ENCODE data around the gene GHDC.
"Not testable (repeated sequence)": the region's sequence is repeated elsewhere in the genome, so short reads cannot be mapped to it uniquely, and the experiment has no call there.

GHDC gene

DNA sequence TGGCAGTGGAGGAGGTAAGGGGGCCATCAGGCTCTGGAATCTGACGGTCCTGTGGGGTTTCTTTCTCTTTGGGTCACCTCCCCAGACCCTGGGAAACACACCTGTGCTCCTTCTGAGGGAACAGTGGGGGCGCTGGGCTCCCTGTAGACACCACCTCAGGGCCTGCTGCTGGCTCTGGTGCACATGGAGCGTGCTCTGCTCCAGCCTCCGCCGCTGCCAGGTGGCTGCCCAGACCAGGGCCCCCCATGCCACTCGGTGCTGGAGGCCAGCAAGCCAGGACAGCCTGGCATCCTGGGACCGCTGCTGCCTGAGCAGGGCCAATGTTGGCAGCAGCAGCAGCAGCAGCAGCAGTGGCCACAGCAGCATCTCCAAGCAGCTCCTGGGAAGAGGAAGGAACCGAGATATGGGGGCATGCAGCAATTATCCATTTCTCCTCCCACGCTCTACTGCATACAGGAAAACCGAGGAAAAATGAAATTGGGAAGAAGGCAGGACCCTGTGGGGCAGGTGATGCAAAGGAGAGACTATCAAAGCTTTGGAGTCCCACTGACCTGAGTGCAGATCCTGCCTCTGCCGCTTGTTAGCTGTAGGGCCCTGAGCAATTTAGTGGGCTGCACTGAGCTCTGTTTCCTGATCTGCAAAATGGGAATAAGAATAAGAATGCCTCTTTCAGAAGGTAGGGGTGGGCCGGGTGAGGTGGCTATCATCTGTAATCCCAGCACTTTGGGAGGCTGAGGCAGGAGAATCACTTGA, 902 bp downstream of the GHDC start:
- FAIRE-seq = peak; percentile 20
- DNase-seq (ENCODE audit: insufficient read length, low spot score) = no peak

DNA sequence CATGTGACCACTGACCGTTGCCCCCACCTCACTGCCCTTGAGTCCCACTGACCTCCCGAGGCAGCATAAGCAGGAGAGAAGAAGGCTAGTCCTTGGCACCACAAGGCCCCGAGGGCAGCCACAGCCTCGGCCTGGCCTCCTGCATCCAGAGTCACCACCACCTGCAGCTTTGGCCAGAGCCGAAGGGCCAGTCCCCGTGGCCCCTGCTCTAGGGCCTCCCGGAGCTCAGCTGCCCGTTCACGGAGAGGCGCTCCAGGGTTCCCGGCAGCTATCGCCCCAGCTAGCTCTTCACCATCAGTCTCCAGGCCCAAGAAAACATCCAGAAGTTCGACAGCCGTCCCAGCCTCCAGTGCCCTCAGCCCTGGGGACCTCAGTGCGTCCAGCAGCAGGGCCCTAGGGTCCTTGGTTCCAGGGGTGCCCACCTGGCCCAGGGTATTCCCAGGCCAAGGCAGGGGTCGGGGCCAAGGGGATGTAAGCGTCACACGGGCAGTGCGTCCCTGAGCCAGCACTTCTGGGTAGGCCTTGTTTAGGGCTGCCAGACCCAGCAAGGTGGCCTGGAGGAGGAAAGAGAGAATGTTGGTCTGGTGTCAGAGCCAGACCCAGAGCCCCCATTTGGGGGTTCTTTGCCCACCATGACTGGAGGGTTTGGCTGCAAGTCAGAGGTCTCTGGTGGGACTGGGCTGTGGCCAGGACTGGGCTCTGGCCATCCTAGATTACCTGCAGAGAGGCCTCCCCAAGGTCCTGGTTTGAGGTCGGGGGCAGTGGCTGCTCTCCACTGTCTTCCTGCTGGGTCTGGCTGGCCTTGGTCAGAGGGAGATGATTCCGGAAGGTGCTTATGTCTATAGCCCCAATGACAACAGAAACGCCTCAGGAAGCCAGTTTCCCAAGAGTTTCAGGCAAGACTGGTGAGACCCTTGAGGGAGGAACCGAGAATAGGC, 1.8 kb downstream of the GHDC start:
- no peak for FAIRE-seq
- no peak for DNase-seq (ENCODE audit: insufficient read length, low spot score)
- no peak for TF ChIP-seq PAX5 (IDR thresholded peaks at IDR 0.05; ENCODE audit: insufficient read depth, low read length, severe bottlenecking)
- no peak for TF ChIP-seq POLR2AphosphoS5 (IDR thresholded peaks at IDR 0.05; ENCODE audit: low read depth, low read length)

More for the DNA sequence above, 902 bp downstream of the GHDC start:
- TF ChIP-seq PAX5 (IDR thresholded peaks at IDR 0.05; ENCODE audit: insufficient read depth, low read length, severe bottlenecking) (no peak), POLR2AphosphoS5 (IDR thresholded peaks at IDR 0.05; ENCODE audit: low read depth, low read length) (no peak), TAF1 (IDR thresholded peaks at IDR 0.05; ENCODE audit: low read depth, low read length) (no peak), POU2F2 (IDR thresholded peaks at IDR 0.05; ENCODE audit: low read depth, low read length) (no peak), POLR2A (IDR thresholded peaks at IDR 0.05; ENCODE audit: low read depth, low read length) (no peak), SPI1 (IDR thresholded peaks at IDR 0.05; ENCODE audit: low read depth, low read length) (no peak)

DNA sequence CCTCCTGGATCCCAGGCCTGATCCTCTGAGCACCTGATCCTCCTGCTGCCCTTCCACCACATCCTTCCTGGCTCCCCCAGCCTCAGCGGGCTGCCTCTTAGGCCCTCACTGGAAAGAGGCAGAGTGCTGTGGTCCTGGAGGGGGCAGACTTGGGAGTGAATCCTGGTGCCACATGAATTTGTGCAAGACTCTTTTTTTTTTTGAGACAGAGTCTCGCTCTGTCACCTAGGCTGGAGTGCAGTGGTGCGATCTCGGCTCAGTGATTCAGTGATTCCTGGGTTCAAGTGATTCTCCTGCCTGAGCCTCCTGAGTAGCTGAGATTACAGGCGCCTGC, 3.1 kb downstream of the GHDC start:
- FAIRE-seq = no peak
- no peak for TF ChIP-seq PAX5 (IDR thresholded peaks at IDR 0.05; ENCODE audit: insufficient read depth, low read length, severe bottlenecking)
- TF ChIP-seq POU2F2 (IDR thresholded peaks at IDR 0.05; ENCODE audit: low read depth, low read length) = no peak
- no peak for TF ChIP-seq POLR2AphosphoS5 (IDR thresholded peaks at IDR 0.05; ENCODE audit: low read depth, low read length)
- TF ChIP-seq TAF1 (IDR thresholded peaks at IDR 0.05; ENCODE audit: low read depth, low read length) = no peak
- no peak for TF ChIP-seq SPI1 (IDR thresholded peaks at IDR 0.05; ENCODE audit: low read depth, low read length)
- DNase-seq (ENCODE audit: insufficient read length, low spot score) = no peak

DNA sequence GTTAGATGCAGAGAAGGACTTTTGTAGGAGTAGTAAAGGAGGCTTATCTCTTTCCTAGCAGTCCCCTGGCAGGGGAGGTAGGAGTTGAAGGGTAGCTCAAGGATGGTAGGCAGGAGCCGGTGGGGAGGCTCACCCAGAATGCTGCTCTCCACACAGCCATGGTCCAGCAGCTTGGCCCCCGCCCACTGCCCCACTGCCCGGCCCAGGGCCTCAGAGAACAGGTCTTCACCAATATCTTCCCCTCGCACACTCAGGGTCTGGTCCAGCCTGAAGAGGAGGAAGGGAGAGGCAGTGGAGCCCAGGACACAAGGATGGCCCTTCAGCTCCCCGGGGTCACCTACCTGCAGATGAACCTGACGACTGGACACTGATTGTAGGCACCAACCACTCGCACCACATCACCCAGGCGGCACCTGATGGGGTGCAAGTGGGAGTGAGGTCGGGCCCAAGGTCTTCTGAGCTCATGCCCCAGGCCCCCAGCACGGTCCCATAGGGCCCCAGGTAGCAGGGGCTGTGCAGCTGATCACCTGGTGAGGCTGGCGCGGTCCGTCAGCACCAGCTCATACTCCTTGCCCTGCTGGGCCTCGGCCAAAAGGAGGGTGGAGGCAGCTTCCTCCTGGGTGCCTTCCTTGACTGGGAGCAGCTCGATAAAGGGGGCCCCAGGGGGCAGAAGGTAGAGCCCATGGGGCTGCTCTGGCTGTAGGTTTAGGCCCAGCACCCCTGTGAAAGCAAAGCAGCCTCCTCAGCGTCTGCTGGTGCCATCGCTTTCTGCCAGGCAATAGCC, 3.6 kb downstream of the GHDC start:
- TF ChIP-seq POU2F2 (IDR thresholded peaks at IDR 0.05; ENCODE audit: low read depth, low read length) (no peak), SPI1 (IDR thresholded peaks at IDR 0.05; ENCODE audit: low read depth, low read length) (no peak), TAF1 (IDR thresholded peaks at IDR 0.05; ENCODE audit: low read depth, low read length) (no peak), POLR2A (IDR thresholded peaks at IDR 0.05; ENCODE audit: low read depth, low read length) (no peak), POLR2AphosphoS5 (IDR thresholded peaks at IDR 0.05; ENCODE audit: low read depth, low read length) (no peak), PAX5 (IDR thresholded peaks at IDR 0.05; ENCODE audit: insufficient read depth, low read length, severe bottlenecking) (no peak)
- no peak for DNase-seq (ENCODE audit: insufficient read length, low spot score)
- no peak for FAIRE-seq

DNA sequence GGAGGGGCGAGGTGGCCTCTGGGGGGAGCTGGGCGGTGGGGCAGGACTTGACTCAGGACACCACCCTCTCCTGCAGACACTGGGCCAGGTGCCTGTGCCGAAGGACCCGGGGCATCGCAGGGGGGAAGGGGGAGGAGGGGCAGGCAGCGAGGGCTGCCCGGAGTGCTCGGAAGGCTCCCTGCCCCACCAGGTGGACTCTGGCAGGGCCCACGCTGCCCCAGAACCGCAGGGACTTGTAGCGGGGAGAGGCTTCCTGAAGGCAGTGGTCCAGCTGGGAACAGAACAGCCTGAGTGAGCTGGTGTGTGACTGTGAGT, 4.7 kb downstream of the GHDC start:
- FAIRE-seq (no peak), DNase-seq (ENCODE audit: insufficient read length, low spot score) (no peak)

DNA sequence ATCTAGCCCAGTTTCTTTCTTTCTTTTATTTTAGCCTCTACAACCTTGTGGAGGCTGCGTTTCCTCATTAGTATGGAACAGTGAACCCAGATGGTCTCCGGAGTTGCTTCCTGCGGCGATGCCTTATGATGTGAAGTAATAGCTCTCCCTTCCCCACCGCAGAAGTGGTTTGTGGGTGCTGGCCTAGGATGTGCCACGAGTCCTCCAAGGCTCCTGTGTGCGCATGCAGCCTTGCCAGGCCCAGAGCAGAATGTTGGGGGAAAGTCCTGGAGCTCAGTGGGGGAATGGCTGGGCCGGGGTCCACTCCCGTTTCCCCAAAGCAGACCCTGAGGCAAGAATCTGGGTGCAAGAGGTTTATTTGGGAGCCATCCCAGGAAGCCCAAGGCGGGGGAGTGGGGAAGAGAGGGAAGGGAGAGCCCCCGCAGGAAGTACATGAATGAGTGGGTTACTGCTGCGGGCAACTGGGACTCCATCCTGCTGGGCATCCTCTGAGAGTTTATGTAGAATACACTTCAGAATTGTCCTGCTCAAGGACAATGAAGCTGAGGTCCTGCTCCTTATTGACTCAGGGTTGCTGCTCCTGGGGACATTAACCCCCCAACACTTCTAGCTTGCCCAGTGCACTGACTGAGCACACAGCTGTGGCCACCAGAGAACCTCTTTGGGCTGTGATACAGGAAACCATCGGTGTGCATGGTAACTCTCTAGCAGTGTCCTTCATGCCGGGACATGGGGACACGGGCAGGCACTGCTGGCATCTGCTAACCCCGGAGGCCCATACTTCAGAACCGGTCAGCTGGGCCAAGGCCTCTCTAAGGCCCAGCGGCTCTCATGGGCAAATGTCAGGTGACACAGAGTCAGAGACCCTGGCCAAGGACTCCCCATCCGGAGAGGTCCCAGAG, 5.3 kb downstream of the GHDC start:
- TF ChIP-seq TAF1 (IDR thresholded peaks at IDR 0.05; ENCODE audit: low read depth, low read length) = no peak
- DNase-seq (ENCODE audit: insufficient read length, low spot score) (no peak), FAIRE-seq (no peak)

More for the DNA sequence above, 4.7 kb downstream of the GHDC start:
- no peak for TF ChIP-seq PAX5 (IDR thresholded peaks at IDR 0.05; ENCODE audit: insufficient read depth, low read length, severe bottlenecking)
- no peak for TF ChIP-seq POLR2A (IDR thresholded peaks at IDR 0.05; ENCODE audit: low read depth, low read length)
- TF ChIP-seq POLR2AphosphoS5 (IDR thresholded peaks at IDR 0.05; ENCODE audit: low read depth, low read length) = no peak
- TF ChIP-seq SPI1 (IDR thresholded peaks at IDR 0.05; ENCODE audit: low read depth, low read length) = no peak
- TF ChIP-seq POU2F2 (IDR thresholded peaks at IDR 0.05; ENCODE audit: low read depth, low read length) = no peak
- no peak for TF ChIP-seq TAF1 (IDR thresholded peaks at IDR 0.05; ENCODE audit: low read depth, low read length)

DNA sequence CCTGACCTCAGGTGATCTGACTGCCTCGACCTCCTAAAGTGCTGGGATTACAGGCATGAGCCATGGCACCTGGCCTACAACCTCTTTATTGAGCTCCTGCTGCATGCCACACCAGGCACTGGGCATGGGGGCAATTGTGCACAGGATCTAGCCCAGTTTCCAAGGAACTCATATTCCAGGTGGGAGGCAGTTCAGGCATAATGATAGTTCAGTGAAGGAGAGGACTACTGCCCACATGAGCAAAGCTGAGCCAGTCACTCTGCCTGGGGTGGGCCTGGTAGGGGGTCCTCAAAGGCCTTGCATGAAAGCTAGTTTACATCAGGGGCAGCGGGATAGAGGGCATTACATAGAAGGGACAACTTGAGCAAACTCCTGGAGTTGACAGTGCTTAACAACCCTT, 6.5 kb downstream of the GHDC start:
- DNase-seq (ENCODE audit: insufficient read length, low spot score) (no peak), FAIRE-seq (no peak)
- TF ChIP-seq PAX5 (IDR thresholded peaks at IDR 0.05; ENCODE audit: insufficient read depth, low read length, severe bottlenecking) (no peak), POLR2AphosphoS5 (IDR thresholded peaks at IDR 0.05; ENCODE audit: low read depth, low read length) (no peak), TAF1 (IDR thresholded peaks at IDR 0.05; ENCODE audit: low read depth, low read length) (no peak)

DNA sequence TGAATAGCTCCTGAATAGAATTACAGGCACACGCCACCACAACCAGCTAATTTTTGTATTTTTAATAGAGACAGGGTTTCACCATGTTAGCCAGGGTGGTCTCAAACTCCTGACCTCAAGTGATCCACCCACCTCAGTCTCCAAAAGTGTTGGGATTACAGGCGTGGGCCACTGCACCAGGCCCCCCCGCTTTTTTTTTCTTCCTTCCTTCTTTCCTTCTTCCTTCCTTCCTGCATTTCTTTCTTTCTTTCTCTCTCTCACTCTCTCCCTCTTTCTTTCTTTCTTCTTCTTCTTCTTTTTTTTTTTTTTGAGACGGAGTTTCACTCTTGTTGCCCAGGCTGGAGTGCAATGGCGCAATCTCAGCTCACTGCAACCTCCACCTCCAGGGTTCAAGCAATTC, 8.1 kb downstream of the GHDC start:
- not testable (repeated sequence) for DNase-seq (ENCODE audit: insufficient read length, low spot score); FAIRE-seq

DNA sequence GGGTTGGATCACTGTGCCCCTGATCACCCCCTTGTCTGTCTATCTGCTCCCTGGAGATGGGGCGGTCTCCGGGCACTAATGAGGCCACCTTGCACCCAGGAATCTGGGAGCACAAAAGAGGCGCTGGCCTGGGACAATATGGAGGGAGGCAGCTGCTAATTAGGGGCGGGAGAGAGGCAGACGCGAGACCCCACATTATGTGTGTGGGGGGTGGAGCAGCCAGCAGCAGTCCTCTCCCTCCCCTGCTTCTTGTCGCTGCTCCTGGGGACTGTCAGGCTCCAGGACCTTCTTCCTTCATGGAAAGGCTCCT, 8.7 kb downstream of the GHDC start:
- no peak for DNase-seq (ENCODE audit: insufficient read length, low spot score)
- TF ChIP-seq POU2F2 (IDR thresholded peaks at IDR 0.05; ENCODE audit: low read depth, low read length) (no peak), TAF1 (IDR thresholded peaks at IDR 0.05; ENCODE audit: low read depth, low read length) (no peak), POLR2A (IDR thresholded peaks at IDR 0.05; ENCODE audit: low read depth, low read length) (no peak), PAX5 (IDR thresholded peaks at IDR 0.05; ENCODE audit: insufficient read depth, low read length, severe bottlenecking) (no peak), SPI1 (IDR thresholded peaks at IDR 0.05; ENCODE audit: low read depth, low read length) (no peak), POLR2AphosphoS5 (IDR thresholded peaks at IDR 0.05; ENCODE audit: low read depth, low read length) (no peak)
- FAIRE-seq = no peak
